ACC112 (cell line): ENCODE results near the gene BASP1.
A peak's percentile ranks its signal among the peaks of the same experiment; 100 is the strongest.

ENCODE experiments used
- H2AFZ ChIP-seq: fragments of 200-600 bp; sonication (generic); one replicate; pipeline ENCODE4 v1.6.0; 2017; ENCODE audit warnings: antibody characterized with exemption, low read length; ENCODE audit not compliant: unreplicated experiment
- H3K27ac ChIP-seq: fragments of 200-600 bp; sonication (generic); 2 replicates; pipeline ENCODE4 v1.5.1; 2014; ENCODE audit warnings: low read depth, mild to moderate bottlenecking, antibody characterized with exemption, low read length, moderate library complexity
- H3K27me3 ChIP-seq: fragments of 200-600 bp; sonication (generic); 2 replicates; pipeline ENCODE4 v1.6.1; 2014; ENCODE audit warnings: mild to moderate bottlenecking, antibody characterized with exemption, low read length, moderate library complexity, mixed read lengths; ENCODE audit not compliant: insufficient read depth
- H3K36me3 ChIP-seq: fragments of 200-600 bp; sonication (generic); 2 replicates; pipeline ENCODE4 v1.6.1; 2016; ENCODE audit warnings: mild to moderate bottlenecking, antibody characterized with exemption, low read length, moderate library complexity, mixed read lengths; ENCODE audit not compliant: insufficient read depth
- H3K4me1 ChIP-seq: fragments of 200-600 bp; sonication (generic); one replicate; pipeline ENCODE4 v1.6.1; 2016; ENCODE audit warnings: low read length, mixed read lengths; ENCODE audit not compliant: insufficient read depth, unreplicated experiment, control insufficient read depth
- H3K4me3 ChIP-seq: fragments of 200-600 bp; sonication (generic); 2 replicates; pipeline ENCODE4 v1.5.1; 2014; ENCODE audit warnings: mild to moderate bottlenecking, low read depth, low read length
- H3K79me2 ChIP-seq: fragments of 200-600 bp; sonication (generic); one replicate; pipeline ENCODE4 v1.6.0; 2016; ENCODE audit warnings: low read length; ENCODE audit not compliant: control insufficient read depth, unreplicated experiment, insufficient read depth

Gene BASP1

GRCh38 chr5:17288570-17288969, 71.1 kb downstream of the BASP1 start:
- Histone ChIP-seq H3K36me3 (no peaks in the 10 kb centered on the region), H3K4me1 (no peaks in the 10 kb centered on the region), H3K27me3 (no peaks in the 10 kb centered on the region), H3K27ac (no peak overlapping the region), H3K79me2 (no peaks in the 10 kb centered on the region), H2AFZ (no peak overlapping the region), H3K4me3 (no peak overlapping the region)

- Histone ChIP-seq H3K27ac (no peak overlapping the region), H3K27me3 (no peaks in the 10 kb centered on the region), H3K4me3 (no peak overlapping the region), H3K79me2 (no peaks in the 10 kb centered on the region), H3K4me1 (no peaks in the 10 kb centered on the region), H3K36me3 (no peaks in the 10 kb centered on the region), H2AFZ (no peak overlapping the region)
Observed at GRCh38 chr5:17289681-17290539, 72.5 kb downstream of the BASP1 start.

- Histone ChIP-seq H3K79me2 (no peaks in the 10 kb centered on the region), H2AFZ (no peak overlapping the region), H3K4me1 (no peaks in the 10 kb centered on the region), H3K36me3 (no peaks in the 10 kb centered on the region), H3K27me3 (no peaks in the 10 kb centered on the region), H3K4me3 (no peak overlapping the region), H3K27ac (no peak overlapping the region)
Observed at GRCh38 chr5:17290540-17290974, 73.1 kb downstream of the BASP1 start.

GRCh38 chr5:17292434-17293015, 75.1 kb downstream of the BASP1 start:
- Histone ChIP-seq H3K79me2 (no peaks in the 10 kb centered on the region), H3K27me3 (no peaks in the 10 kb centered on the region), H3K4me1 (no peaks in the 10 kb centered on the region), H3K36me3 (no peaks in the 10 kb centered on the region), H3K4me3 (no peak overlapping the region), H2AFZ (no peak overlapping the region), H3K27ac (no peak overlapping the region)

- no peaks in the 10 kb centered on the region for H3K27me3 ChIP-seq
- no peaks in the 10 kb centered on the region for H3K79me2 ChIP-seq
- no peak overlapping the region for H2AFZ ChIP-seq
- H3K36me3 ChIP-seq: no peaks in the 10 kb centered on the region
- H3K4me3 ChIP-seq: no peak overlapping the region
- H3K4me1 ChIP-seq: no peaks in the 10 kb centered on the region
- no peak overlapping the region for H3K27ac ChIP-seq
Observed at GRCh38 chr5:17294639-17295311, 77.3 kb downstream of the BASP1 start.

GRCh38 chr5:17295671-17296070, 78.2 kb downstream of the BASP1 start:
- Histone ChIP-seq H3K27me3 (no peaks in the 10 kb centered on the region), H3K4me3 (no peak overlapping the region), H3K79me2 (no peaks in the 10 kb centered on the region), H3K4me1 (no peaks in the 10 kb centered on the region), H2AFZ (no peak overlapping the region), H3K36me3 (no peaks in the 10 kb centered on the region), H3K27ac (no peak overlapping the region)

GRCh38 chr5:17302106-17302505, 84.7 kb downstream of the BASP1 start:
- Histone ChIP-seq H3K27ac (peak overlapping the region; percentile 93), H3K4me1 (peaks cover 49% of the 10 kb centered on the region), H2AFZ (no peak overlapping the region), H3K4me3 (no peak overlapping the region), H3K27me3 (no peaks in the 10 kb centered on the region), H3K36me3 (no peaks in the 10 kb centered on the region), H3K79me2 (no peaks in the 10 kb centered on the region)

GRCh38 chr5:17302604-17303003, 85.2 kb downstream of the BASP1 start:
- H3K27me3 ChIP-seq: no peaks in the 10 kb centered on the region
- H2AFZ ChIP-seq: no peak overlapping the region
- no peak overlapping the region for H3K4me3 ChIP-seq
- H3K4me1 ChIP-seq: peaks cover 49% of the 10 kb centered on the region
- H3K36me3 ChIP-seq: no peaks in the 10 kb centered on the region
- peak overlapping the region; percentile 93 for H3K27ac ChIP-seq
- no peaks in the 10 kb centered on the region for H3K79me2 ChIP-seq

- Histone ChIP-seq H3K79me2 (no peaks in the 10 kb centered on the region), H3K4me1 (peaks cover 53% of the 10 kb centered on the region), H3K4me3 (peak overlapping the region; percentile 36; the same call in 1 of the 2 replicates), H3K27me3 (no peaks in the 10 kb centered on the region), H3K36me3 (no peaks in the 10 kb centered on the region), H3K27ac (peak overlapping the region; percentile 93), H2AFZ (peak overlapping the region; percentile 9)
Observed at GRCh38 chr5:17304282-17304681, 86.9 kb downstream of the BASP1 start.

- Histone ChIP-seq H3K27ac (peak overlapping the region; percentile 93), H3K36me3 (no peaks in the 10 kb centered on the region), H3K27me3 (no peaks in the 10 kb centered on the region), H3K4me1 (peaks cover 53% of the 10 kb centered on the region), H2AFZ (peak overlapping the region; percentile 8), H3K4me3 (peak overlapping the region; percentile 36; the same call in 1 of the 2 replicates), H3K79me2 (no peaks in the 10 kb centered on the region)
Observed at GRCh38 chr5:17305017-17305416, 87.6 kb downstream of the BASP1 start.
